Measurements from ENCODE around the gene BTG4.
A peak's percentile ranks its signal among the peaks of the same experiment; 100 is the strongest.

Gene BTG4

DNA sequence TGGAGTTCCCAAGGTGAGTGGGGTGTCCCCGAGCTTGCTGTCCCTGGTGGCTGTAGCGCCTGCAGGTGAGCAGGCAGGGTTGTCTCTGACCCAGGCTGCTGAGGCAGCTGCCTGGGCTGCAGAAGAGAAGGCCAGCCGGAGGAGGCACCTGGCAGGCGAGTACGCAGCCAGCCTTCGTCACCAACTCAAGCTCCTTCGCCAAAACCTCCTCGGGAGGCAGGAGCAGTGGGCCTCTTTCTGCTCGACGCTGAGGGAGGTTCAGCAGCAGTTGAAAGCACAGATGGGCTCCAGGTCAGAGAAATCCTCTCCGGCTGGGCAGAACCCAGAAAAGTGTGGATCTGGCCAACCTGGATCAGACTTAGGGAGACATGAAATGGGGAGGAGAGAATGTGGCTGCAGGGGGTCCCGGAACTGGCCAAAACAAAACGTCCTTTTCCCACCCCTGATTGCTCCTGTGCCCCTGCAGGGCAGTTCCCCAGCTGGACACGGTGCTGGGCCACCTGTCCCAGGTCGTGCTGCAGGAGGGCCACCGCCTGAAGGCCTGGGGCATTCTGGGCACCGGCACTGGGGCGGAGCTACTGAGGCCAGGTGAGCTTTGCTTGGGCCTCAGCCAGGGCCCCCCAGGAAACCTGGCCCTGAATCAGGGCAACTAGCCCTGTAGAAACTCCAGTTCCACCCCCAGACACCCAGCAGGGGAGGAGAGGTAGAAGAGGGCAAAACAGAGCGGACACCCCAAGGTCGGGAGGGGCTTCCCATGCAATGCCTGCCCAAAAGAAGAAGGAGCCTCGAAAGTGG lies 56.7 kb downstream of the BTG4 start:
- no peak for DNase-seq (ENCODE audit: low read depth)

DNA sequence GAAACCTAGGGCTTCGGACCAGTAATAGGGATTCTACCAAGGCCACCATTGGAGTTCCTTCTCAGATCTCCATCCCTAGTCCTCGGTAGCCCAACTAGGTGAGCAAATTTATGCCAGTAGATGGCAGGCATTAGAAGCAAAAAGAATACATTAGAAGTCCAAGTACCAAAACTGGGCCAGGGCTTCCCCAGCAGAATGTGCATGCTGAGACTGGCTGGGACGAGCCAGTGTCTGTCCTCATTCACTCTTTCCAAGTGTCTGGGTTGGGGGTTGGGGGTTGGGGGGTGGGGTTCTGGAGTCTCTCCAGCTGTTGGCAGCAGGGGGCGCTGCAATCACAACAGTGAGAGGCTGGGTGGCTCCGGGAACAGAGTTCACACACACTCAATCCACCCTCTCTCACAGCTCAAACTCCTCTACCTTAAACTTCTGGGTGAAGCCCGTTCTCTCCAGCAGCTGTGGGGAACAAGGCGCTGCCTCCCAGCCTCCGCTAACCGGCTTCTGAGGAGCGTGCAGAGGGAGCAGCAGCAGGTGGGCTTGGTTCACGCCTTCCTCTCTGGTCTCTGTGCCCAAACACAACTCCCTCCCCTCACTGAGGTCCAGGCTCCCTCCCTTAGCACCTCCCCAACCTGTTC lies 57.5 kb downstream of the BTG4 start:
- DNase-seq (ENCODE audit: low read depth), result peak; percentile 66

DNA sequence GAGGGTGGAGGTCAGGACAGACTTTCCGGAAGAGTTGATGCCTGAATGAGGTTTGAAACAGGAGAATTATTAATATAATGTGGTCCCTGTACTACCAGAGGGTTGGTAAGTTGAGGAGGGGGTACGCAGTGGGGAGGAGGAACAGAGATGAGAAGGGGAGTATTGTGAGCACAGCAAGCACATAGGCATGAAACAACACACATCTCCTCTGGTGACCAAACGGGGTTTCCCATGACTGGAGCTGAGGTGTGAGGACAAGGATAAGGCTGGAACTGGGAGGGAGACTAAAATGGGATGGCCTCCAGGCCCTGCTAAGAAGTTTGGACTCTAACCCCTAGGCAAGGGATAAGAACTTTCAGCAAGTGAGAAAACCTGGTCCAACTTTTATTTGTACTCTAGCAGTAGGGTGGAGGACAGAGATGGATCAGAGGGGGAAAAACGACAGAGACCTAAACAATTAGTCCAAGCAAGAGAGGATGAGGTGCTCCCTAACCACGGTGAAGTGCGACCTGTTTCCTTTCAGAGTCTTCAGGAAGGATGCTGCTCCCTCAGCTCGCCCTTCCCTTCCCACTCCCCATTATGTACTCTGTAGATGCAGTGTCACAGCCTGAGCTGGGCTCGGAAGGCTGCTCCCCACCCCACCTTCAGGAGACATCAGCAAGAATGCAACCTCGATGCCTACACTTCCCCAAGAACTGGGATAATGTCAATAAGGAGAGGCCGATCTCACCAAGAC lies 59.2 kb downstream of the BTG4 start:
- no peak for DNase-seq (ENCODE audit: low read depth)

DNA sequence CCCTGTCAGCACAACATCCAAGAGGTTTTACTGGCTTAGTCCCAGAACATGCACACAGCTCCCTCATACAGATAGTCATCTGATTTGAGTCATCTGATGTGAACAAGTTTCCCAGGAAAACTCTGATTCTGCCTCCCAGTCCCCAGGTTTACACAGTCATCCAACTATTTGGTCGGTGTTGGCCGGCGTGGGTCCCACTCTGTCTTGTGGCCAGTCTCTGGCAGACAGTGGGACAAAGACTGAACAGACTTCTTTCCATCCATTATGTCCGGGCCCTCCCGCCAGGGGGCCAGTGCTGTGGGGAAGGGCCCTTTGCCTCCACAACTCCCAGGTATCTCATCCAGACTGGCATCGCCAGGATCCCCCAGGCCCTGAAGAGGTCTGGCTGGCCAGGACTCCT lies 60.0 kb downstream of the BTG4 start:
- no peak for DNase-seq (ENCODE audit: low read depth)

DNA sequence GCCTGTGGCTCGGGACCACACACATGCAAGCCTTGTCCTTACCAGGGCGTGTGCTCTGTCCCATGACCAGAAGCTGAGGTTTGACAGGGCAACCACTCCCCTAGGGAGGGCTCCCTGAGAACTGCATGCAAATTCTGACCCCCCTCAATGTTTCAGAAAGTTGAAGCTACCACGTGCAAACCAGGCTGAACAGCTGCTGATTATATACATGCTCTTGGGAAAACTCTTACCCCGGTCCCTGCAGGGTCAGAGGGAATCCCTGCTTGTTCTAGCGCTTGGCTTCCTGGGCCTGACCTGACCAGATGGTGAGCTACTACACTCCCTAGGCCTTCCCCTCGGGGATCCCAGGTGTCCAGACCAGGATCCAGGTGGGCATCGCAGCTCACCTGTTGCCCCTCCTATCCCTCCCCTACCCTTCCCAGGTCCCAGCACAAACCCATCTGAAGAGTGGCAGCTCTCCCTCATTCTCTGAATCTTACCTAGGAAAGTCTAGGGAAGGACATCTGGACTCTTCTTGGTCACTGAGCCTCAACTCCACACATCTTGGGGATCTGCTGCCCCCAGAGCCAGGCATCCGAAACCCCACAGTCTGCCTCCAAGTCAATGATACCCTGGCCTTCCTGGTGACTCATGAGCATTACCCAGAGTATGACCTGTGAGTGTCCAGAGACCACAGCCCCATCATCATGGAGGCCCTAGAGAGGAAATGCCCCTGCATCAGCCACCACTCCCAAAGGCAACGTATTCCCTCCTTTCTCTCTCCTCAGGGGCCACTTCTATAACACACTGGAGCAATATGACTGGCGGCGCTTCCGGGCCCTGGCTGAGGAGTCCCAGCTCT lies 61.5 kb downstream of the BTG4 start:
- DNase-seq (ENCODE audit: low read depth), result no peak

DNA sequence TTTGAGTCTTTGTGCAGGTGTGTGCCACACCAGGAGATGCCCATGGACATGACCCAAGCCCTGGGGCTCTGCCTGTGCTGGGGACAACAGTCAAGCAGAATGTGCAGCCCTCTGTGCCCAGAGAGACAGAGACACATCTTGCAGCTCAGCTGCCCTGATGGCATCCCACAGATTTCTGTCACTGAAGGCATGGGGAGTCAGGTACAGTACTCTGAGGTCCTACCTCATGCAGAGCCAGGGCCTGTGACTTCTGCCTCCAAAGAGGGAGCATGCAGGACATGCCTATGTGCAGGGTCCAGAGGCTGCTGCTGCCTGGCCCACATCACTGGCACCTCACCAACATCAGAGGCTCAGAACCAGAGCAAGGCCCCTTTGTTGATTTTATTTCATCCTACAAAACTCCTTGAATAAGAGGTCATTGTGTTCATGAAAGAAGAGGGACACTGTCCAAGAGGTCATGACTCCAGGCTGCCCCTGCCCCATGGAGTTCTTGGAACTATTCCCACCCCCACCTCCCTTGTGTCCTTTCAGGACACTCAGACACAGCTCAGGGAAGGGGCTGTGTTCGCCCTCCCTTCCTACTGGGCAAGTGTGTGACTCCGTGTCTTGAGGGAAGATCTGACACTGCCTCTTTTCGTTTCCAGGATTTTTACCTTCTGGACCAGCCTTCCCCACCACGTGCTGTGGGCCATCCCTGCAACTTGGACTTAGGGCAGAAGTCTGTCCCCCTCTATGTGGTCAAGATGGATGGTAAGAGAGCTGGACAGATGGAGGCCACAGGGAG lies 62.3 kb downstream of the BTG4 start:
- DNase-seq (ENCODE audit: low read depth), result no peak

DNA sequence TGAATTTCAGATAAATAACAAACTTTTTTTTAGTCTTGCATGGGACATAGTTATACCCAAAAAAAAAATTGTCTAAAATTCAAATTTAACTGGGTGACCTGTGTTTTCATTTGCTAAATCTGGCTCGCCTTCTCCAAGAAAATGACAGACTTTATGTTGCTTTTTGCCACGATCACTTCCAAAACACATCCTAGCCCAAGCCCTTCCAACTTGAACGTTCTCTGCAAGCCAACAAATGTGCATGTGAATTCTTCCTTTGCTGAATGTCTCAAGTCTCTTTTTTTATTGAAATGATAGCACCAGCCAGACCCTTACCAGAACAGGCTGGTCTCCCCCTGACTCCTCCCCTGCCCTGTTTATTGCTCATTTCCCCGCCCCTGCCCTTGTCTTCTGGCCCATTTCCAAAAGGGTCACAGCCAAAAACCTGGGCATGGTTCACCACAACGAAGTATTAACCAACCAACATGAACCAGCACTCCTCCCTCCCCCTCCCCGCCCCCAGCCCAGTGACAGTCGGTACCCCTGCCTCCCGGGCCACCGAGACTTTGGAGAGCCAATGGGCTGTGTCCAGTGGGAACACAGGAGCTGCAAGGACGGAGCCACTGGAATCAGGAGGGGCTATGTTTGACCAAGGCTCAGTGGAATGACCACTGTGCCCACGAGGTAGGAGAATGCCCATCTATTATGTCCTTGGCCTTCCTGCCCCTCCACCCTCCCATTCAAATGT lies 63.2 kb downstream of the BTG4 start:
- DNase-seq (ENCODE audit: low read depth), result no peak

DNA sequence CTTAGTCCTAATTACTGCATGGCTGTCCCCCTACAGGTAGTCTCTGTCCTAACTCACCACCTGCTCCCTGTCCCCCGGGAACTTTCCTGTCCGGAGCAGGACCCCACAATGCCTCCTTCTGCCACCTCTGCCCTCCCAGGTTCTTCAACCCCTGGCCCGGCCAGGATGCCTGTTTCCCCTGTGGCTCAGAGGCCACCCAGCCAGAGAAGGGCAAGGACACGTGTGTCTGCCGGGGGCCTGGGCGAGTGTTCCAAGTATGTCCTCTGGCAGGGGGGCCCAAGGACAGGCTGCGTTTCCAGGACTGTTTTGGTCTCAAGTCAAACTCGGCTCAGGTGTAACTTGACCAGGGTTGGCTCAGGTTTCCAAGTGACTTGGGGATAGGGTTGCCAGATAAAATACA lies 63.8 kb downstream of the BTG4 start:
- DNase-seq (ENCODE audit: low read depth), result no peak

DNA sequence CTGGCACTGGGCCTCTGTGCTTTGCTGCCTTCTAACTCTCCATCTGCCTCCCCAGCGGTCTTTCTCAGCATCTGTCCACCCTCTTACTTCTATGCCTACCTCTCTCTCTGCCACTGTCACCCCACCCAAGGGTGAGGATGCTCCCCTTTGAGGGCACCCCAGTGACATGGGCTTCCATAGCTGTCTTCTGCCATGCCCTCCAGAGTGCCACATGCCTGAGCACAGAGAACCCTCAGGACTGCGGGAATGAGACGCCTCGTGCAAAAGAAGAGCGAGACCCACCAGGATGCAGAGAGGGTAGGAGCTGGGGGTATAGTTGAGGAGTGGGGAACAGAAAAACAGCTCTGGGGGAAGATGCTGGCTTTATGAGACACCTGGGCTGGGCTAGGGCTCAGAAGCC lies 64.3 kb downstream of the BTG4 start:
- DNase-seq (ENCODE audit: low read depth), result no peak

DNA sequence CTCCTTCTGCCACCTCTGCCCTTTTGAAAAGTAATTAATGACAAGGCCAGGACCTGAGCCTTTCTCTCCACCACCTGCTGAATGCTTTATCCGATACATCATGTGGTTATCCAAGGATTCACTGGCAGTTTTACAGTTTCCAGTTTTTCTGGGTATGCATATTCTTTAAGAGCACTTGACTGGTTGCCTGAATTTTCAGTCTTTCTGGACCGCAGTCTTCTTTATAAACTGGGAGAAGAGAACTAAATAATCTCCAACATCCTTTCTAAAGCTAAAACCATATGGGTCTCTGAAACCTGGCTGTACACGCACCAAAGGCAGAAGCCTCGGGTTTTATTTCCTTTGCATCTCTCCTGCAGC lies 65.1 kb downstream of the BTG4 start:
- DNase-seq (ENCODE audit: low read depth), result no peak

DNA sequence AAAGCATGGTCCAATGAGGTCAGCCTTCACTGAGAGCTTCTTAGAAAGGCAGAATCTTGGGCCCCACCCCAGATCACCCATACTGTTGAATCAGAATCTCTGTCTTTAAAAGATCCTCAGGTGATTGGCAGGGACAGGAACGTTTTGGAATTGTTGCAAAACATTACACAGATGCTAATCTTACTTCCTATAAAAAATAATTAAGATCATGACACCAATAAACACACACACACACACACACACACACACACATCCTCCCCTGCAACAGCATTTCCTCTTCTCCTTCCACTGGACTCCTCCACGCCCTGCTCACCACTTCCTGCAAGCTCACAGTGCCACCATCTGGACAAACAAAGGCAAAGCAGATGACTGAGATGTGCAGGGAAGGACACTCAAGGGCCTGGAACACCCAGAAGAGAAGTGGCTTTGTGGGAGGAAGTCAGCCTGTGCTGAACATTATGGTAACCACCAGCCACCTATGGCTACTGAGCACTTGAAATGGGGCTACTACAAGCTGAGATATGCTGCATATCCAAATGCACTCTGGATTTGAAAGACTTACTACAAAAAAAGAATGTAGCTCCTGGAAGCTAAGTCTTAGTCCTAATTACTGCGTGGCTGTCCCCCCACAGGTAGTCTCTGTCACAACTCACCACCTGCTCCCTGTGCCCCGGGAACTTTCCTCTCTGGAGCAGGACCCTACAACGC lies 65.6 kb downstream of the BTG4 start:
- DNase-seq (ENCODE audit: low read depth), result peak; percentile 53

DNA sequence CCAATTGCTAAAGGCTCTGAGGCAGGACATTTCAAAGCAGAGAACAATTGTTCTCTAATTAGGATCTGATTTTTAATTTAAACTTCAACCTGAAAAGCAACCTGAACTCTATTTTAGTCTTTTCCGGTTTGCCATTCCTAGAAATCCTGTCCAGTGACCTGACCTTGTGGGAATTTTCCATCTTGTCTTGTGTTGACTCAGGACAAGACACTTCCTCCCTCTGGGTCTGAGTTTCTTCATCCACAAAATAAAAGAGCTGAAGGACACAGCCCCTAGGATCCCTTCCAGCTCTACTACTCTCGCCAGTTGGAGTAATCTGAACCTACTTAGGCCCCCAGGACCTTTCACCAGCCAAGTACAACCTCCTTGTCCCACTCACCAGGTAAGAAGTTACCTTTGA lies 66.6 kb downstream of the BTG4 start:
- DNase-seq (ENCODE audit: low read depth), result no peak

Data from activated T-cell treated with anti-CD3 and anti-CD28 coated beads for 48 hours (primary cell).